ENCODE measurements around the gene VARS2. TPM values are rescaled to one million over a fixed set of nuclear protein-coding genes. Genes with fewer than 3 reads are reported as not detected.

VARS2 gene
- total RNA-seq, 1 donor from 2014 or later, result 42.1 TPM

DNA sequence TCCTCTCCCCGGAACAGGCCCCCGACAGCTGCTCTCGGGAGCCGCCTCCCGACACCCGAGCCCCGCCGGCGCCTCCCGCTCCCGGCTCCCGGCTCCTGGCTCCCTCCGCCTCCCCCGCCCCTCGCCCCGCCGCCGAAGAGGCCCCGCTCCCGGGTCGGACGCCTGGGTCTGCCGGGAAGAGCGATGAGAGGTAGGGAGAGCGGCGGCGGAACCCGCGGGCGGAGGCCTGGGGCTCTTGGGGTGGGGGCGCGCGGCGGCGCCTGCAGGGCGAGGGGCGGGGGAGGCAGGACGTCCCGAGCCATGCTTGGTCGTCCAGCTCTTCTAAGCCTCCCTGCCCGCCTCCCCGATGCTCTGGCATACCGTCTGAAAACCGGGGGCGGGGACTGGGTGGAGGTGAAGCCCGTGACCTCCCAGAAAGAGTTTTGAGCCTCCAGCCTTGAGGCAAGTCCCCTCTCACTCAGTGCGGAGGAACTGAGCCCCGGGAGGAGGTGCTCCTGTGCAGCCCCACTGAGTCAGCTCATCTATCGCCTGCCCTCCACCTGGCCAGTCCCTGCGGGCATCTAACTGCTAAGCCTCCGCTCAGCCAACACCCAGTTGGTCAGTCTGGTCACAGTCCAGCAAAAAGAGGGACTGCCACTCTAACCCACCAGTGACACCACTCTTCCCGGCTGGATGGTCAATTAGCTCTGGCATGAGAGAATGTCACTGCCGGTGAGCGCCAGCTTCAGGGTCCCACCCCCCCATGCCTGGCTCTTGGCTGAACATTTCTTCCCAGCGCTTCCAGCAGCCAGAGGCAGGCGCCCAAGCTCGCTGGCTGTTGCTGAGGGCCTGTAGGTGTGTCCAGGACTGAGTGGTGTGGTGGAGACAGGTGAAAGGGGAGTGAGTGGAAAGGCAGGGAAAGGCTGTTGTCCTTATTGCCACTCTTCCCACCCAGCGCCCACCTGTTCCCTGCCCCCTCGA is 29.2 kb upstream of the VARS2 start:
- intact Hi-C loops (cut with micrococcal nuclease), result no loop called here

DNA sequence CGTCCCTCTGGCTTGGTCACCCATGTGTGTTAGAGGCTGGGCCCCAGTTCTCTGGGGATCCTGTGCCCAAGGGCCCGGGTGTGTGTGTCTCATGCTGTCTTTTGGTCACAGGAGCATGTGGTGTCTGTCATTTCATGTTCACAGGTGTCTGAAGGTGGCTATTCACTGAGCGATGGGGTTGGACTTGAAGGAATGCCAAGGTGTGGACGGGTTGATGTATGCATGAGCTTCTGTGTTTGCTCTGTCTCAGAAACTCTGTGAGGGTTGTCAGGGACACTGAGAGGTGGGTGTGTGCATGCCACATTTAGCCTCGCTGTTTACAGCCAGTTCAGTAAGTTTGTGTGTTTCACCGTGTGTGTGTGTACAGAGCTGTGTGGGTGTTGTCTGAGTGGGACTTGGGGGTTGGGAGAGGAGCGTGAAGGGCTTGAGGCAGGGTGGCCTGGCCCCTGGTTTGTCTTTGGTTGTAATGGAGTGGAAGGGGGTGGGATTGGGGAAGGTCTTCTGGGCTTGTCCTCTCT is 28.5 kb upstream of the VARS2 start:
- intact Hi-C loops (cut with micrococcal nuclease), result no loop called here

DNA sequence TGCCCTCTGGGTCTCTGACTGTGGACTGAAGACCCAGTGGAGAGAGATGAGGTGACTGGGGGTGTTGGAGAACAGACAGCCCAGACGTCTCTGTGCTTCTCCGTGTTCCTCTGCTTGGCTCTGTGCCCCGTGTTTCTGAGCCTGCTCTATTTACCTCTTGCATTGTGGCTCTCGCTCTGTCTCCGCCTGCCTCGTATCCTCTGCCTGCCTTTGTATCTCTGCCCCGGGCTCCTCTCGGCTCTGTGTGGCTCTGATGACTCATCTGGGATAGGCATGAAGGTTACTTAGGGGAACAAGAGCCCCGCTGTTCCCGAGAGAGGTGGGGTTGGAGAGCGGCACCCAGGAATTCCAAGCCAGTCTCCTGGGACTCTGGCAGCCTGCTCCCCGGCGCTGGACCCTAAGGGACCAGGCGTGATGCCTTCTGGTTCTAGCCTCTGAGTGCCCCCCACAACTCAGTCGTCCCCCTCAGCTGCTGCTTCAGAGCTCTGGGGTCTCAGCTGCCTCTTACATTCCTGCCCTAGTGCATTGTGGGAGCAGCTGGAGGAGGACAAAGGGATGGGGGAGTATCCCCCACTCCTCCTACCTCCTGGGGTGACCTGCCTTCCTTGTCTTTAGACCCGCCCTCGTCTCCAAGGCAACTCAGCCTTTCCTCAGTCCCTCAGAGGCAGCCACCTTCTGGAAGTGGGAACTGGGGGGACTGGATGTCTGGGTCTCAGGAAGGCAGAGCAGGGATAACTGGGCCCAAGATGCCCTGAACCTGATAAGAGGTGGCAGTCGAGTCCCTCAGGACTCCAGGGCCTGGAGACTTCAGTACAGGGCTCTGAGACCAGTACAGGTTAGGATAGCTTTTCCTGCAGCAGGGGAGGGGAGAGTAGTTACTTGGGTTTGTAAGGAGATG is 27.8 kb upstream of the VARS2 start:
- intact Hi-C loops (cut with micrococcal nuclease), result no loop called here

DNA sequence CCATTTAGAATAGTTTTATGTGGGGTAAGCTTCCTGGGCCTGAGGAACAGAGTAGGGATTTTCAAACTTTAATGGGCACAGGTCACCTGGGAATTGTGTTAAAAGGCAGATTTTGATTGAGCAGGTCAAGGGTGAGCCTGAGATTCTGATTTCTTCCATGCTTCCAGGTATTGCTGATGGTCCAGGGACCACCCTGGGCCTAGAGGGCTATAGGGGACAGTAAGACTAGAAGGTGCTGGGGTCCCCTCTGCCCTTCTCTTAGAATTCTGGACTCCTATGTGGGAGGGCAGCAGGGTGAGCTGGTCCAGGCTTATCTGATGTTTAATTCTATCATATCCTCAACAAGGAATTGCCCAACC is 27.2 kb upstream of the VARS2 start:
- intact Hi-C loops (cut with micrococcal nuclease), result no loop called here

DNA sequence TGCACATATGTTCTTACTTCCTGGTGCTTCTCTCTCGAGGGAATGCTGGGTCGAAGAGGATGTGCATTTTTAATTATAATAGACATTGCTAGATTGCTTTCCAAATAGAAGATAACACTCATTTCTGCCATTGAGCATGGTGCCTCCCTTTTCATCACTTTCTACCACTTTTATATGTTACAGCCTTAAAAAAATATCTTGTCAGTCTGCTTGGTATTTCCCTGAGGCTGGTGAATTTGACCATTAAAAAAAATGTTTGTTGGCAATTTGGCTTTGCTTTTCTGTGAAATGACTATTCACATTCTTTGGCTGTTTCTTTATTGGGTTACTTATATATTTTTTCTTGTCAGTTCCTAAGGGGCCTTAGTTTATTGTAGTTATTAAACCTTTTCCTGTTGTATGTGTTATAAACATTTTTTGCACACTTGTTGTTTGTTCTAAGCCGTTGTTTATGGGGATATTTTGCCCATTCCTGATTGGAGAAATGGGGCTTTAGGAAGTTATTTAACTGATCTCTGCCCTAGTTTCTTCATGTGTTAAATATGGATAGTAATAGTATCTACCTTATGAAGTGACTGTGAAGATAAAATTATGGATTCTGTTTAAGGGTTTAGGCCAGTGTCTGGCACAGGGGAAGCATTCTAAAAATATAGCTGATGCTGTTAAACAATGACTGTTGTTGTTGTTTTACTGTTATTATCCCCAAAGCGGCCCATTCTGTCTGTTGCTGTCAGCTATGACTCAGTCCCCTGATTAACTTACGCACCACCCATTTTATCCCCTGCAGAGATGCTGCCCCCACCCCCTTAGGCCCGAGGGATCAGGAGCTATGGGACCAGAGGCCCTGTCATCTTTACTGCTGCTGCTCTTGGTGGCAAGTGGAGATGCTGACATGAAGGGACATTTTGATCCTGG is 25.9 kb upstream of the VARS2 start:
- intact Hi-C loops (cut with micrococcal nuclease), result no loop called here

DNA sequence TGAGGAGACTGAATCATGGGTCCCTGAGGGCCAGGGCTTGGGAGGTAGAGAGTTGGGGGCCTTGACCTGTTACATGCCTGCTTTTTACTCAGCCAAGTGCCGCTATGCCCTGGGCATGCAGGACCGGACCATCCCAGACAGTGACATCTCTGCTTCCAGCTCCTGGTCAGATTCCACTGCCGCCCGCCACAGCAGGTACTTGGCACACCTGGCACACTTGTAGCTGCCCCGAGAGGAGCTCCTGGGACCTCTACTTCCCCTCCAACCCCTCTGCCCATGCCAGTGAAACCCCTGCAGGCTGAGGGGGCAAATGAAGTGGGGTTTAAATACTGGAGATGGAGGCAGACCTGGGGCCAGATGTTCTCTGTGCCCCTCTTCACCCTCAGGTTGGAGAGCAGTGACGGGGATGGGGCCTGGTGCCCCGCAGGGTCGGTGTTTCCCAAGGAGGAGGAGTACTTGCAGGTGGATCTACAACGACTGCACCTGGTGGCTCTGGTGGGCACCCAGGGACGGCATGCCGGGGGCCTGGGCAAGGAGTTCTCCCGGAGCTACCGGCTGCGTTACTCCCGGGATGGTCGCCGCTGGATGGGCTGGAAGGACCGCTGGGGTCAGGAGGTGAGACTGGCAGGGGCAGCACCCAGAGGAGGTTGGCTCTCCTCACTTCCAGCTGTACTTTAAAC is 25.1 kb upstream of the VARS2 start:
- intact Hi-C loops (cut with micrococcal nuclease), result no loop called here

DNA sequence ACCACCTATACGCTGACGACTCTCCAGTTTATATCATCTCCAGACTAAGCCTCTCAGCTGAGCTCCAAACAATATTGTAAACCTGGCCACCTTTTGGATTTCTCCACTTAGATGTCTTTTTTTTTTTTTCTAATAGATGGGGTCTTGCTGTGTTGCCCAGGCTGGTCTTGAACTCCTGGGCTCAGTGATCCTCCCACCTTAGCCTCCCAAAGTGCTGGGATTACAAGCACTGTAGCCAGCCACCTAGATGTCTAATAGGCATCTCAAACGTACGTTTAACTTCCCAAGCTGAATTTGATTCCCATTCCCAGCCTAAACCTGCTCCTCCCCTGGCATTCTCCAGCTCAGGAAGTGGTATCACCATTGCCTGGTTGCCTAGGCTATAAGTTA is 24.5 kb upstream of the VARS2 start:
- intact Hi-C loops (cut with micrococcal nuclease), result no loop called here

DNA sequence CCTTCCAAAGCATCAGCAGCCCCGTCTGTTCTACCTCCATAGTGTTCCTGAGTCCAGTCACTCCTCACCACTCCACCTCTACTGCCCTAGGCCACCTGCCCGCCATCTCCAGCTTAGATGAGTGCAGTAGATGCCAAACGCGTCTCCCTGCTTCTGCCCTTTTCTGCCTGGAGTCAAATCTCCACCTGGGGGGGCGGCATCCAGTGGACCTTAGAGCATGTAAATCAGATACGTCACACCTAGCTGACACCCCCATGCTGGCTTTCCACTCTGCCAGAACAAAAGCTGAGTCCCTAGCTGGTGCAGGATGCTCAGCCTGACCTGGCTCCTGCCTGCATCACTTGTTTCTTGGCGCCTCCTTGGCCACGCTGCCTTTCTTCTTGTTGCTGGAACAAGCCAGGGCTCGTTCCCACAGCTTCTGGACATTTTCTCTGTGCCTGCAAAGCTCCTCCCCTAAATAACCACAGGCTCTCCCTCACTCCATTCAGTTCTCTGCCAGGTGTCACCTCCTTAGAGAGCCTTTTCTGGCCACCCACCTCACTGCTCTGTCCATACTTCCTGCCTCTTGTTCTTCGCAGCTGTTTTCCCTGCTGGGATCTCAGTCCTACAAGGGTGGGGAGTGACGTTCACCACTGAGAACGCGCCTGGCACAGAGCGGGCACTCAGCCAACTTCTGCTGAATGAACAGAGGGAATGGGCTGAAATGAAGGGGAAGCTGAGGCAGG is 24.0 kb upstream of the VARS2 start:
- intact Hi-C loops (cut with micrococcal nuclease), result no loop called here

DNA sequence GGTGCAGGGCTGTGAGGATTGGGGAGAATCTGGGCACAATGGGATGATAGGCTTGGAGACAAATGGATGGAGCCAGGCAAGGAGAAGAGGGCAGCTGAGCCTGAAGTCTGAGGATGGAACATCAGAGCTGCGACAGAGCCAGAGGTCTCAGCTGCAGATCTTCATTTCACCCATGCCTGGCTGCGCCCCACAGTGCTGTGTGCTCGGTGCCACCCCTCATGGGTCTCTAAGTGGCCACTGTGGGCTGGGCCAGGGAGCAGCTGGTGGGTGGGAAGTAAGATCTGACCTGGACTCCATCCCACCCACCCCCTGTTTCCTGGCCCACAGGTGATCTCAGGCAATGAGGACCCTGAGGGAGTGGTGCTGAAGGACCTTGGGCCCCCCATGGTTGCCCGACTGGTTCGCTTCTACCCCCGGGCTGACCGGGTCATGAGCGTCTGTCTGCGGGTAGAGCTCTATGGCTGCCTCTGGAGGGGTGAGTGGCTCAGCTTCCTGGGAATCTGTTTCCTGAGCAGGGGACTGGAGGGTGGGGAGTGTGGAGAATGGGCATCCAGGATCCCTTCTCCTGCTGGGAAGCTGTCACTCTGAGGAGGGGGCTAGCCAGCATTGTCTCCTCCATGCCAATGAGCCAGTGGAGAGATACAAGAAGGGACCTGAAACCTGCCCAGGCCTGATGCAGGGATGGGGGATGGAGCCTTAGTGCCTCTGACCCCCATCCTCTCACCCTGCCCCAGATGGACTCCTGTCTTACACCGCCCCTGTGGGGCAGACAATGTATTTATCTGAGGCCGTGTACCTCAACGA is 23.2 kb upstream of the VARS2 start:
- intact Hi-C loops (cut with micrococcal nuclease), result no loop called here

DNA sequence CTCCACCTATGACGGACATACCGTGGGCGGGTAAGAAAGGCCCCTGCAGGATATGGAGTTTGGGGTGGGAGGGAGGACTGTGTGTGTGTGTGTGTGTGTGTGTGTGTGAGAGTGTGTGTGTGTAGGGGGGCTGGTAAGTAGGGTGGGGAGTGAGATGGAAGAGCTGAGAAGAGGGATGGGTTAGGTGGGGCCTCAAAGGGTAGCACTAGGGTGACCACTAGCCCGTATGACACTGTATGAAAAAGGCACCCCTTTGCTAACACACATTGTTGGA is 22.7 kb upstream of the VARS2 start:
- intact Hi-C loops (cut with micrococcal nuclease), result no loop called here

DNA sequence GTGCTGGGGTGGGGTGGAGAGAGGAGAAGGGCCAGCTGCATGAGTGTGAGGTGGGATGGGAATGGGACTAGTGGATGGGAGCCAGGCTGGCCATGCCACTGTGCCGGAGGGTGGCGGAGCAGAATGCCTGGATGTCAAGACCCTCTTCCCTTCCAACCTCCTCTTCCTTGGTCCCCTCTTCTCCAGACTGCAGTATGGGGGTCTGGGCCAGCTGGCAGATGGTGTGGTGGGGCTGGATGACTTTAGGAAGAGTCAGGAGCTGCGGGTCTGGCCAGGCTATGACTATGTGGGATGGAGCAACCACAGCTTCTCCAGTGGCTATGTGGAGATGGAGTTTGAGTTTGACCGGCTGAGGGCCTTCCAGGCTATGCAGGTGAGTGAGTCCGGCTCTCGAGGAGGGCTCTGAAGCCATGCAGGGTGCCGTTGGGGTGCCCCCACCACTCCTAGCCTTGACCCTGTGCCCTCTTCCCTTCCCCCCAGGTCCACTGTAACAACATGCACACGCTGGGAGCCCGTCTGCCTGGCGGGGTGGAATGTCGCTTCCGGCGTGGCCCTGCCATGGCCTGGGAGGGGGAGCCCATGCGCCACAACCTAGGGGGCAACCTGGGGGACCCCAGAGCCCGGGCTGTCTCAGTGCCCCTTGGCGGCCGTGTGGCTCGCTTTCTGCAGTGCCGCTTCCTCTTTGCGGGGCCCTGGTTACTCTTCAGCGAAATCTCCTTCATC is 22.1 kb upstream of the VARS2 start:
- intact Hi-C loops (cut with micrococcal nuclease), result no loop called here

DNA sequence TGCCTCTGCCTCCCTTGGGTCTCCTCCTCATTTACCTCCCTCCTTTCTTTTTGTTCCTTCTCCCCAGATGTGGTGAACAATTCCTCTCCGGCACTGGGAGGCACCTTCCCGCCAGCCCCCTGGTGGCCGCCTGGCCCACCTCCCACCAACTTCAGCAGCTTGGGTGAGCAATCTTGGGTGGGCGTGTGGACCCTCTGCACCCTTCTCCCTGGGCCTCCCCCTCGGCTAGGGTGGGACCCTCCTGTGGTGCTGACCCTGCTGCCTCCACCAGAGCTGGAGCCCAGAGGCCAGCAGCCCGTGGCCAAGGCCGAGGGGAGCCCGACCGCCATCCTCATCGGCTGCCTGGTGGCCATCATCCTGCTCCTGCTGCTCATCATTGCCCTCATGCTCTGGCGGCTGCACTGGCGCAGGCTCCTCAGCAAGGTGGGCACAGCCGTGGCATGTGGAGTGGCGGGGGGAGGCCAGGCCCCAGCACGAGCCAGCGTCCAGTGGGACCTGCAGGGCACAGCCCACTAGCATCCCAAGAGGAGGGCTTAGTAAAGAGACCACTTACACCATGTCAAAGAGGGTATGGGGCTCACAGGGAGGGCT is 20.9 kb upstream of the VARS2 start:
- intact Hi-C loops (cut with micrococcal nuclease), result no loop called here

DNA sequence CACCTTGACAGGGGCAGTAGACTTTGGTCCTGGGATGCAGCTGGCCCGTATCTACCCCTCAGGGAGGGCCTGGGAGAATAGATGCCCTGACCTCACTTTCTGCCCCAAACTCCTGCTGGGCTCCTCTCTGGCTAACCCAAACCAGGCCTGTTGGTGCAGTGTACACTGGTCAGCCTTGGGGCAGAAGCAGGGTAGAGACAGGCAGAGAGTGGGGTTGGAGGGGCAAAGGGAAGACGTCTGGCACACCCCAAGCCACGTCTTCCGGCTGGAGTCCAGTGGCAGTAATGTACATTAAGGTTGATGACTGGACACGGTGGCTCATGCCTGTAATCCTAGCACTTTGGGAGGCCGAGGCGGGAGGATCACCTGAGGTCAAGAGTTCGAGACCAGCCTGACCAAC is 20.4 kb upstream of the VARS2 start:
- intact Hi-C loops (cut with micrococcal nuclease), result no loop called here

DNA sequence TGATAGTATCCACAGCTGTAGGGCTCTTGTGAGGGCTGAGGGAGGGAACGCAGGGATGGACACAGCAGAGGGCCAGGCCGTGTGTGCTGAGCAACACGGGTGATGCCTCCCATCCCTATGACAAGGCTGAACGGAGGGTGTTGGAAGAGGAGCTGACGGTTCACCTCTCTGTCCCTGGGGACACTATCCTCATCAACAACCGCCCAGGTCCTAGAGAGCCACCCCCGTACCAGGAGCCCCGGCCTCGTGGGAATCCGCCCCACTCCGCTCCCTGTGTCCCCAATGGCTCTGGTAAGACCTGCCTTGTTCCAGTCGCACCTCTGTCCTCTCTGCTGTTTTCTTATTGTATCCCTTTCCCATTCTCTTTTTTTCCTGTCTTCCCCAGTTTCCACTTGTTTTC is 19.7 kb upstream of the VARS2 start:
- intact Hi-C loops (cut with micrococcal nuclease), result no loop called here

DNA sequence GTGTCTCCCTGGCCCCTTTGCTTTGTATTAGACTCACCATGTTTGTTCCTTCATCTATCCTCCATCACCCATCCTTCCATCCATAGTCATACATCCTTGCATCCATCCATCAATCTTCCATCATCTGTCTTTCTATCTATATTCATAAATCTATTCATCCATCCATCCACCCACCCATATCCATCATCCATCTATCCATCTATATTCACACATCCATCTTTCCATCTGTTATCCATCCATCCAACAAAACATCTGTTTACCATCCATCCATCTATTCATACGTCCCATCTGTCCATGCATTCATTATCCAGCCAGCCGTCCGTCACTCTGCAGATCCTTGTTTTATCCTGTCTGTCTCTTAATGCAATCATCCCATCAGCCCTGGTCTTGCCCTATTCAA is 19.1 kb upstream of the VARS2 start:
- intact Hi-C loops (cut with micrococcal nuclease), result no loop called here

DNA sequence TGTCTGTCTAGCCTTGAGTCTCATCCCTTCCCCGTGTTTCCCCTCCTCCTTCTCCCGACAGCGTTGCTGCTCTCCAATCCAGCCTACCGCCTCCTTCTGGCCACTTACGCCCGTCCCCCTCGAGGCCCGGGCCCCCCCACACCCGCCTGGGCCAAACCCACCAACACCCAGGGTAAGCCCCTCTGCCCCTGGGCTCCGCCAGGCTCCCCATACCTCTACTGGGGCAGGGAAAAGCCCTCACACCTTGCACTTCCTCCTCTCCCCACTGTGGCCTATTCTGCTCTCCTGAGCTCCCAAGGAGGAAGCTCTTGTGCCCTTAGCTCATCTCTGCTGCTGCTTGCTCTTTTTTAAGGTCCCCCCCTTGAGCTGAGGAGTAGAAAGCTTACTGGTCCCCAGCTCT is 18.7 kb upstream of the VARS2 start:
- intact Hi-C loops (cut with micrococcal nuclease), result no loop called here

DNA sequence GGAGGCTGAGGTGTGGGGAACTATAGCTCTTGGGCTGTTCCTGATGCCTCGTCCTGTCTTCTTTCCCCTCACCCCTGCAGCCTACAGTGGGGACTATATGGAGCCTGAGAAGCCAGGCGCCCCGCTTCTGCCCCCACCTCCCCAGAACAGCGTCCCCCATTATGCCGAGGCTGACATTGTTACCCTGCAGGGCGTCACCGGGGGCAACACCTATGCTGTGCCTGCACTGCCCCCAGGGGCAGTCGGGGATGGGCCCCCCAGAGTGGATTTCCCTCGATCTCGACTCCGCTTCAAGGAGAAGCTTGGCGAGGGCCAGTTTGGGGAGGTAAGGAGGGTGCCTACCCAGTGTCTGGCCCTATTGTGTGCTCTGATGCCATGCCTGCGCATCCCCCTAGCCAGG is 17.5 kb upstream of the VARS2 start:
- intact Hi-C loops (cut with micrococcal nuclease), result no loop called here

DNA sequence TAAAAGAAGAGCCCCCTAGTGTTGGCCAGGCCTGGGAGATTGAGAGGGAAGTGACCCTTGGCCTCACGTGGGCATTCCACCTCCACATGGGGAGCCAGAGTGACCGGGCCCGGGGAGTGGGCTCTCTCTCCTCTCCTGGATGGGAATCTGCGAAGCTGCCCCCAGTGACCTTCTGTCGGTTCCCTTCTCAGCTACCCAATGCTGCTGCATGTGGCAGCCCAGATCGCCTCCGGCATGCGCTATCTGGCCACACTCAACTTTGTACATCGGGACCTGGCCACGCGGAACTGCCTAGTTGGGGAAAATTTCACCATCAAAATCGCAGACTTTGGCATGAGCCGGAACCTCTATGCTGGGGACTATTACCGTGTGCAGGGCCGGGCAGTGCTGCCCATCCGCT is 16.2 kb upstream of the VARS2 start:
- intact Hi-C loops (cut with micrococcal nuclease), result no loop called here

Data from T-helper 2 cell treated with Interferon-gamma antibody and Interleukin-4, amounts not matched to agents 100 ng/mL and 5 ng/mL, for 36 hours (primary cell).